OCI-LY3 (cell line): ENCODE results near the gene TXNL4B.

Experiments used
- H2AFZ ChIP-seq: fragments of 200-600, 300-600 bp; shearing (Covaris generic); 2 replicates; pipeline ENCODE4 v1.6.0; 2014; ENCODE audit warnings: antibody characterized with exemption, low read depth, low read length
- H3K27ac ChIP-seq: fragments of 200-600, 300-600 bp; sonication (generic); 2 replicates; pipeline ENCODE4 v1.5.1; 2014; ENCODE audit warnings: mild to moderate bottlenecking, low read length, moderate library complexity, mixed read lengths
- H3K27me3 ChIP-seq: fragments of 200-600, 300-600 bp; sonication (generic); 2 replicates; pipeline ENCODE4 v1.6.1; 2014; ENCODE audit warnings: low read depth, low read length, mixed read lengths
- H3K36me3 ChIP-seq: fragments of 200-600, 300-600 bp; sonication (generic); replicated peaks from 2 replicates; pipeline ENCODE3; 2014; ENCODE audit warnings: low read depth, low read length, mixed read lengths
- H3K4me1 ChIP-seq: fragments of 300-600, 200-600 bp; sonication (generic); 2 replicates; pipeline ENCODE4 v1.6.1; 2014; ENCODE audit warnings: low read length, mixed read lengths
- H3K4me2 ChIP-seq: fragments of 200-600, 300-600 bp; sonication (generic); 2 replicates; pipeline ENCODE4 v1.6.1; 2014; ENCODE audit warnings: low read length, mixed read lengths
- H3K4me3 ChIP-seq: fragments of 300-600, 200-600 bp; sonication (generic); 2 replicates; pipeline ENCODE4 v1.5.1; 2014; ENCODE audit warnings: antibody characterized with exemption, mild to moderate bottlenecking, low read length, moderate library complexity
- H3K79me2 ChIP-seq: fragments of 300-600, 200-600 bp; shearing (Covaris generic); 2 replicates; pipeline ENCODE4 v1.6.1; 2014; ENCODE audit warnings: mild to moderate bottlenecking, low read length, mixed read lengths
- H3K9ac ChIP-seq: fragments of 300-600, 200-600 bp; shearing (Covaris generic); 2 replicates; pipeline ENCODE4 v1.6.0; 2014; ENCODE audit warnings: mild to moderate bottlenecking, low read length, moderate library complexity
- H3K9me3 ChIP-seq: fragments of 200-600, 300-600 bp; shearing (Covaris generic); 2 replicates; pipeline ENCODE4 v1.6.1; 2014; ENCODE audit warnings: low read length, mixed read lengths; ENCODE audit not compliant: insufficient read depth
- H4K20me1 ChIP-seq: fragments of 200-600, 300-600 bp; sonication (generic); 2 replicates; pipeline ENCODE4 v1.6.1; 2016; ENCODE audit warnings: low read length, mixed read lengths; ENCODE audit not compliant: insufficient read depth
- EZH2phosphoT487 ChIP-seq: fragments of 200-600 bp; shearing (Covaris generic); IDR thresholded peaks from 2 replicates; pipeline ENCODE4 v1.6.1; 2018; ENCODE audit warnings: antibody characterized with exemption, mixed run types, low read depth
- TF ChIP-seq, protein P1 (sequence below): fragments of 200-600, 300-600 bp; sonication (generic); IDR thresholded peaks from 2 replicates; pipeline ENCODE4 v1.5.1; 2014; ENCODE audit warnings: antibody characterized with exemption, low read length, low read depth

Gene TXNL4B

DNA sequence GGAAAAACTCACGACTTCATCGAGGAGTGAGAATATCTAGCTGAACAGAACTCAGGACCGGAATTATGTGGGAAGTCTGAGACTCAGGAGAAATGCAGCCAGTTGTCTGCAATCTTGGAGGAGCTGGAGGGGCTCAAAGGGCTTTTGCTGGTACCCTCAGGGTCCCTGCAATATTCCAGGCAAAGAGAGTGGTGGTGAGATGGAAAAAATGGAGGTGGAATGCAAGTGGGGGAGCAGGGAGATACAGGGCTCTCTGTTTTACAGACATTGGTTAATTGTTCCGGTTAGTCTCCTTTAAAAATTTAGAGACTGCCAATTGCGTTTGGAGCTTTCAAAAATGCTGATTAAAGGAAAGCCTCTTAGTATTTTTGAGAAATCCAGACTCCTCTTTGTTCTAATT, 57.3 kb downstream of the TXNL4B start:
- H3K9me3 ChIP-seq, result no peaks in the 10 kb centered on the region
- H4K20me1 ChIP-seq, result no peaks in the 10 kb centered on the region
- no peaks in the 10 kb centered on the region for H3K27me3 ChIP-seq
- H3K79me2 ChIP-seq, result no peaks in the 10 kb centered on the region
- no peak for TF ChIP-seq EZH2phosphoT487
- TF ChIP-seq, protein P1, sequence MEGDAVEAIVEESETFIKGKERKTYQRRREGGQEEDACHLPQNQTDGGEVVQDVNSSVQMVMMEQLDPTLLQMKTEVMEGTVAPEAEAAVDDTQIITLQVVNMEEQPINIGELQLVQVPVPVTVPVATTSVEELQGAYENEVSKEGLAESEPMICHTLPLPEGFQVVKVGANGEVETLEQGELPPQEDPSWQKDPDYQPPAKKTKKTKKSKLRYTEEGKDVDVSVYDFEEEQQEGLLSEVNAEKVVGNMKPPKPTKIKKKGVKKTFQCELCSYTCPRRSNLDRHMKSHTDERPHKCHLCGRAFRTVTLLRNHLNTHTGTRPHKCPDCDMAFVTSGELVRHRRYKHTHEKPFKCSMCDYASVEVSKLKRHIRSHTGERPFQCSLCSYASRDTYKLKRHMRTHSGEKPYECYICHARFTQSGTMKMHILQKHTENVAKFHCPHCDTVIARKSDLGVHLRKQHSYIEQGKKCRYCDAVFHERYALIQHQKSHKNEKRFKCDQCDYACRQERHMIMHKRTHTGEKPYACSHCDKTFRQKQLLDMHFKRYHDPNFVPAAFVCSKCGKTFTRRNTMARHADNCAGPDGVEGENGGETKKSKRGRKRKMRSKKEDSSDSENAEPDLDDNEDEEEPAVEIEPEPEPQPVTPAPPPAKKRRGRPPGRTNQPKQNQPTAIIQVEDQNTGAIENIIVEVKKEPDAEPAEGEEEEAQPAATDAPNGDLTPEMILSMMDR, result no peak
- no peak overlapping the region for H3K9ac ChIP-seq
- no peaks in the 10 kb centered on the region for H3K4me1 ChIP-seq
- H3K4me3 ChIP-seq, result no peak overlapping the region
- no peak overlapping the region for H2AFZ ChIP-seq
- no peak overlapping the region for H3K4me2 ChIP-seq
- no peak overlapping the region for H3K27ac ChIP-seq
- H3K36me3 ChIP-seq, result no peaks in the 10 kb centered on the region
